GM19372 (cell line): ENCODE data around the gene QPRT.
"Not testable (repeated sequence)": the region's sequence is repeated elsewhere in the genome, so short reads cannot be mapped to it uniquely, and the experiment has no call there.

Source experiments
- ATAC-seq: cut with Tn5 transposase; IDR thresholded peaks from one replicate; pipeline ENCODE4 v1.9.1; 2021; ENCODE audit warnings: mild to moderate bottlenecking, low read depth, moderate library complexity; ENCODE audit not compliant: unreplicated experiment

Gene QPRT

GRCh38 chr16:29712809-29713208, 33.8 kb downstream of the QPRT start:
- no peak for ATAC-seq

GRCh38 chr16:29714396-29714795, 35.4 kb downstream of the QPRT start:
- ATAC-seq = no peak

GRCh38 chr16:29714972-29715371, 36.0 kb downstream of the QPRT start:
- no peak for ATAC-seq

GRCh38 chr16:29717113-29717512, 38.1 kb downstream of the QPRT start:
- ATAC-seq = no peak

GRCh38 chr16:29719063-29719462, 40.1 kb downstream of the QPRT start:
- no peak for ATAC-seq

GRCh38 chr16:29720703-29721102, 41.7 kb downstream of the QPRT start:
- ATAC-seq = no peak

GRCh38 chr16:29721167-29721879, 42.3 kb downstream of the QPRT start:
- ATAC-seq = not testable (repeated sequence)

GRCh38 chr16:29726845-29727377, 47.9 kb downstream of the QPRT start:
- no peak for ATAC-seq

GRCh38 chr16:29727452-29727851, 48.5 kb downstream of the QPRT start:
- no peak for ATAC-seq

GRCh38 chr16:29729116-29729521, 50.1 kb downstream of the QPRT start:
- ATAC-seq = no peak

- no peak for ATAC-seq
These were observed 51.7 kb downstream of the QPRT start for GRCh38 chr16:29730649-29731048.

GRCh38 chr16:29731768-29732601, 53.0 kb downstream of the QPRT start:
- not testable (repeated sequence) for ATAC-seq

GRCh38 chr16:29734786-29735185, 55.8 kb downstream of the QPRT start:
- ATAC-seq = no peak

GRCh38 chr16:29736112-29736511, 57.1 kb downstream of the QPRT start:
- no peak for ATAC-seq

GRCh38 chr16:29736764-29737163, 57.8 kb downstream of the QPRT start:
- ATAC-seq = no peak

- ATAC-seq = no peak
These were observed 58.7 kb downstream of the QPRT start for GRCh38 chr16:29737713-29738112.

- ATAC-seq = no peak
These were observed 59.5 kb downstream of the QPRT start for GRCh38 chr16:29738514-29738913.

- not testable (repeated sequence) for ATAC-seq
These were observed 61.1 kb downstream of the QPRT start for GRCh38 chr16:29739927-29740629.

GRCh38 chr16:29740630-29741015, 61.6 kb downstream of the QPRT start:
- ATAC-seq = not testable (repeated sequence)

- no peak for ATAC-seq
These were observed 63.8 kb downstream of the QPRT start for GRCh38 chr16:29742683-29743275.

- no peak for ATAC-seq
These were observed 64.5 kb downstream of the QPRT start for GRCh38 chr16:29743475-29743826.
